GM18505 (cell line): Measurements from ENCODE around the gene HDDC3.

Experiments
- ATAC-seq: cut with Tn5 transposase; IDR thresholded peaks from one replicate; pipeline ENCODE4 v1.9.1; 2021; ENCODE audit not compliant: unreplicated experiment
- POLR2A ChIP-seq: IDR thresholded peaks from 4 replicates; pipeline ENCODE4 v1.6.1; 2011; ENCODE audit warnings: borderline replicate concordance; ENCODE audit not compliant: insufficient read depth, insufficient read length; ENCODE audit errors: extremely low read depth

Gene HDDC3

DNA sequence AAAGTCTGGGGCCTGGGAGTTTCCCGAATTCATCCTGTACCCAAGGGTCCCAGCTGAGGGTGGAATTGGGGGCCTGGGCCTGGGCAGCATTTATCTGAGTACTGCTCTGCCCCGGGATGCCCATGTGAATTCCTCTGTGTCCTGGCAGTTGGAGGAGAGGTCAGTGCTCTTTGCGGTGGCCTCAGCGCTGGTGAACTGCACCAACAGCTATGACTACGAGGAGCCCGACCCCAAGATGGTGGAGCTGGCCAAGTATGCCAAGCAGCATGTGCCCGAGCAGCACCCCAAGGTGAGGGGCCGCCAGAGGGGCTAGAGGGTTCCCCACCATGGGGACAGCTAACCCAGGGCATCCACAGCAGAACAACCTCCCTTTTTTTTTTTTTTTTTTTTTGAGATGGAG is 16.2 kb upstream of the HDDC3 start:
- no peak for ATAC-seq
- no peak for TF ChIP-seq POLR2A

DNA sequence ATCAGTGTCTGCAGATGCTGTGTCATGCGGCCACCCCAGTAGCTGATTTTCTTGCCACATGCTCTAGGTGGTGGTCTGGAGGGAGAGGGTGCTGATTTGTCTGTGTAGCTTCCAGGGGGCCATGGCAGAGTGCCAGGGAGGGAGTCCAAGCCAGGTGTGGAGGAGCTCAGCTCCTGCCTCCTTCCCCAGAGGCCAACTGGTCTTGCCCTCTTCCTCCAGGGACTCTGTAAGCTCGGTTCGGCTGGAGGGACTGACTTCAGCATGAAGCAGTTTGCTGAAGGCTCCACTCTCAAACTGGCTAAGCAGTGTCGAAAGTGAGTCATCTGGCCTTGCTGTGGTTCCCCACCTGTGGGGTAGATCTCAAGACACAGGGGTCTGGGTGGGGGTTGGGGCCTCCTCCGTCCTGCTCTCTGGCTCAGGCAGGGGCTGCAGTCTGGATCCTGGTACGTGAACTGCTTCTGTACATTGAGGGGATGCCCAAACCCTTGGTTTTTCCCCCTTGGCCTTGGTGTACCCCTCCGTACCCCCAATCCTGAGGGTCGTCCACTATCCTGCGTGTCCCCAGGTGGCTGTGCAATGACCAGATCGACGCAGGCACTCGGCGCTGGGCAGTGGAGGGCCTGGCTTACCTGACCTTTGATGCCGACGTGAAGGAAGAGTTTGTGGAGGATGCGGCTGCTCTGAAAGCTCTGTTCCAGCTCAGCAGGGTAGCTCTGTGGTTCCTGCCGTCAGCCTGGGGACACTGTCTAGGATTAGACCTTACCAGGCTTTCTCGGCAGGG is 15.4 kb upstream of the HDDC3 start:
- TF ChIP-seq POLR2A, result no peak
- no peak for ATAC-seq

DNA sequence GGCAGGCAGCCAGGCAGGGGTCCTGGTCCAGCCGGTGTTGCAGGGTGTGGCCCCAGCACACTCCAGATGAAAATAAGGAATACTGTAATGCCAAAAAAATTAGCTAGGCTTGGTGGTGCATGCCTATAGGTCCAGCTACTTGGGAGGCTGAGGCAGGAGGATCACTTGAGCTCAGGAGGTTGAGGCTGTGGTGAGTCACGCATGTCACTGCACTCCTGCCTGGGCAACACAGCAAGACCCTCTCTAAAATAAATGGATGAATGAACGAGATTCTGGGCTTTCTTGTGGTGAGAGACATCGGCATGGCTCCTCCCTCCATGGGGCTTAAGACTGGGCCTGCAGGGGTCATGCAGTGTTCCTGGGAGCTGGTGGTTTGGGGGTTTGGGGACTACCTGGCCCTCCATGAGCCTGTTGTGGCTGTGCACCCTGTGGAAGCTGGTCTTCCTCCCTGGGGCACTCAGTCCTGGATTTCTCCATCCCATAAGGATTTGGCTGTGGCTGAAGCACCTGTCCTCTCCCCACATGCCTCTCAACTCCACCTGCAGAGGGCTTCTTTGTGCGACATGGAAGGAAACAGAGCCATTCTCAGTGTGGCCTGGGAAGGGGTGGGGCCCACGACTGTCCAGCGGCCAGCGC is 14.7 kb upstream of the HDDC3 start:
- no peak for TF ChIP-seq POLR2A

DNA sequence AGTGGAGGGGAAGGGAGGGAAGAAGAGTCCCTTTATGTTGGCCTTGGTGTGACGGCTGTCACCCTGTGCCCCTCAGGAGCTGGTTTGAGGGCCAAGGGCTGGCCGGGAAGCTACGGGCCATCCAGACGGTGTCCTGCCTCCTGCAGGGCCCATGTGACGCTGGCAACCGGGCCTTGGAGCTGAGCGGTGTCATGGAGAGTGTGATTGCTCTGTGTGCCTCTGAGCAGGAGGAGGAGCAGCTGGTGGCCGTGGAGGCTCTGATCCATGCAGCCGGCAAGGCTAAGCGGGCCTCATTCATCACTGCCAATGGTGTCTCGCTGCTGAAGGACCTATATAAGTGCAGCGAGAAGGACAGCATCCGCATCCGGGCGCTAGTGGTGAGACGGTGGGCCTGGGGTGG is 14.2 kb upstream of the HDDC3 start:
- no peak for ATAC-seq
- TF ChIP-seq POLR2A, result no peak

More for the DNA sequence above, 14.7 kb upstream of the HDDC3 start:
- no peak for ATAC-seq

DNA sequence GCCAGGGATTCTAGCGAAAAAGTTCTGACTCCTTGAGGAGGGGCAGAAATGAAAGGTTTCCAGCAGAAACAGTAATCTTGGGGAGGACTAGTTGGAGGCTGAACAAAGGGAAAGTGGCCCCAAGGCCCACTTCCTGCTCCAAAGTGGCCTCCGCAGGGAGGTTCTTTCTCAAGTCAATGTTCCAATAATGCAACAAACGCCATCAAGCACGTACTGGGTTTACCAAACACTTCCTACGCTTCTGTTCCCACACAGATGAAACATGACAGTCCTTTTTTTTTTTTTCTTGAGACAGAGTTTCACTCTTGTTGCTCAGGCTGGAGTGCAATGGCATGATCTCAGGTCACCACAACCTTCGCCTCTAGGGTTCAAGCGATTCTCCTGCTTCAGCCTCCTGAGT is 12.7 kb upstream of the HDDC3 start:
- no peak for ATAC-seq
- TF ChIP-seq POLR2A, result no peak

DNA sequence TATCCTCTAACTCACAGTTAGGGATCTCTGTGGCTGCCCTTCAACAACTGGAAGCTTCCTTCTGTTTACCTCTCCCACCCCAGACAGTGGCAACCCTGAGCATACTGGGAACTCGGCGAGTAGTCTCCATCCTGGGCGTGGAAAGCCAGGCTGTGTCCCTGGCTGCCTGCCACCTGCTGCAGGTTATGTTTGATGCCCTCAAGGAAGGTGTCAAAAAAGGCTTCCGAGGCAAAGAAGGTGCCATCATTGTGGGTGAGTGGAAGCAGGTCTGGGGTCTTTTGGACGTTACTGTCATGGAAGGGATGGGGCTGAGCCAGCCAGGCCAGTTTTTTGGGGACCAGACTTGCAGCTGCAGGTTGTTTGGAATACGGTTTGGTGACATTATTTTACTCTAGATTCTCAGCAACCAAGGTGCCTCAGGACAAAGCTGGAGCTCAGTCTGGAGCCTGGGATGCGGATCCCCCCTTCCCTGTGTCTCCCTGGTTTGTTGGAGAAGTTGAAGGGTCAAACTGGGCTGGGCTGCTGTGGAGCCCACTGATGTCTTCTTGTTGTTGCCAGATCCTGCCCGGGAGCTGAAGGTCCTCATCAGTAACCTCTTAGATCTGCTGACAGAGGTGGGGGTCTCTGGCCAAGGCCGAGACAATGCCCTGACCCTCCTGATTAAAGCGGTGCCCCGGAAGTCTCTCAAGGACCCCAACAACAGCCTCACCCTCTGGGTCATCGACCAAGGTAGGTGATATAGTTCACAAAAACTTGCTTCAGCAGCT is 10.2 kb upstream of the HDDC3 start:
- ATAC-seq, result no peak
- TF ChIP-seq POLR2A, result no peak

DNA sequence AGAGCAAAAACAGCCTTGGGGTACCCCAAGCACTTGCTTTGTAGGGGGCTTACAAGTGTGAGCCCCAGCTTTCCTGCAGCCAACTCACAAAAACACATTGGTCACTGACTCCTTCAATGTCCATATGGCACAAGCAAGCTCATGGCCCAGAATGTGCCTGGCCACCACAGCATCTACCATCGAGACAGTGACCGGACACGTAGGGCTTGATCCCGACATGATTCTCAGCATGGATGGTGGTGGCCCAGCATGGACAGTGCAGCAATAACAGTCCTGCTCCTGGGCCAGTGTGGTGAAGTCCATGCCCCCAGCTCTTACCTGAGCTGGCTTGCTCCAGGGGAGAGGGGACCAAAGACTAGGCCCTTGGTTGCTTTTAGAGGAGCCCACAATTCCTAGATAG is 8.7 kb upstream of the HDDC3 start:
- no peak for TF ChIP-seq POLR2A
- ATAC-seq, result no peak

DNA sequence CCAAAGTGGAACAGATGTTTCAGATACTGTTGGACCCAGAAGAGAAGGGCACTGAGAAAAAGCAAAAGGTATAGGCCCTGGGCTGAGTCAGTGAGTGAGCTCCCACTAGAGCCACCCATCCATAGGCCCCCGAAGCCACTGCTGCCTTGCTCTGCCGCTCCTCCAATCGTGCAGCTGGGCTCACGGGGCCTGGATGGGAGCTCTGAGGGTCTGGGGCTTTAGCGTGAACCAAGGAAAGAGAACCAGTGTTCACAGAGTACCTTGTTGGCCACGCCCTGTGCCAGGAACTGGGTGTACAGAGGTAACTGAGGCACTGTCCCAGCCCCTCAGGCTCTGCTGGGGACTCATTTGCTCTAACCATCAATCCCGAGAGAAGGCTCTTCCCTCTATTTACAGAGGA is 7.4 kb upstream of the HDDC3 start:
- ATAC-seq, result no peak
- no peak for TF ChIP-seq POLR2A

DNA sequence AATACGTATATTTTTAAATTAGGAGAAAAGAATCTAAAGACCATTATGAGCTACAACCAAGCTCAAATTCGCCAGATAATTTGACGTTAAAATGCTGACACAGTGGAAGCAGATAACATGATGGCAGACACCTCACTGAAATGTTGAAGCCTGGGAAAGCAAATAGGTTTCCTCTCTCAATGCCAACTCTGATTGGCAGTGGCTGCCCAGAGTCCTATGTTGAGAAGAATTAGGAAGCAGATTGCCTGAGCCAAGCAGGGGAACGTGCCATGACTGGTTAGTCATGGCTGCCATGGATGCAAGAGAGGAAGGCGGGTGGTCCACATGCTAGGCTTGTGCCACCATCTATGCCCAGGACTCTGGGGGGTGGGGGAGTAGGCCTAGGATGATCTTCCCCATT is 5.9 kb upstream of the HDDC3 start:
- no peak for ATAC-seq
- TF ChIP-seq POLR2A, result no peak

DNA sequence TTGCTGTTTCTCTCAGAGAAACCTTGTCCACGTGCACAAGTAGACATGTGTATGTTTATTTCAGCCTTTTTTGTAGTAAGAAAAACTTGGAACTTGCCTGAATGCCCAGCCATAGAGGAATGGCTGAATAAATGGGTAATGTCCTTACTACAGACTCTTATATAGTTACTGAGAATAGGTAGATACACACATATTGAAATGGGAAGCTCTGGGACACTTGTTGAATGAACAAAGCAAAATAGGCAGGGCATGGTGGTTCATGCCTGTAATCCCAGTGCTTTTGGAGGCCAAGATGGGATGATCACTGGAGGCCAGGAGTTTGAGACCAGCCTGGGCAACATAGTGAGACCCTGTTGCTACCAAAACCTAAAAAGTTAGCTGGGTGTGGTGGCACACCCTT is 4.5 kb upstream of the HDDC3 start:
- no peak for ATAC-seq
- no peak for TF ChIP-seq POLR2A

DNA sequence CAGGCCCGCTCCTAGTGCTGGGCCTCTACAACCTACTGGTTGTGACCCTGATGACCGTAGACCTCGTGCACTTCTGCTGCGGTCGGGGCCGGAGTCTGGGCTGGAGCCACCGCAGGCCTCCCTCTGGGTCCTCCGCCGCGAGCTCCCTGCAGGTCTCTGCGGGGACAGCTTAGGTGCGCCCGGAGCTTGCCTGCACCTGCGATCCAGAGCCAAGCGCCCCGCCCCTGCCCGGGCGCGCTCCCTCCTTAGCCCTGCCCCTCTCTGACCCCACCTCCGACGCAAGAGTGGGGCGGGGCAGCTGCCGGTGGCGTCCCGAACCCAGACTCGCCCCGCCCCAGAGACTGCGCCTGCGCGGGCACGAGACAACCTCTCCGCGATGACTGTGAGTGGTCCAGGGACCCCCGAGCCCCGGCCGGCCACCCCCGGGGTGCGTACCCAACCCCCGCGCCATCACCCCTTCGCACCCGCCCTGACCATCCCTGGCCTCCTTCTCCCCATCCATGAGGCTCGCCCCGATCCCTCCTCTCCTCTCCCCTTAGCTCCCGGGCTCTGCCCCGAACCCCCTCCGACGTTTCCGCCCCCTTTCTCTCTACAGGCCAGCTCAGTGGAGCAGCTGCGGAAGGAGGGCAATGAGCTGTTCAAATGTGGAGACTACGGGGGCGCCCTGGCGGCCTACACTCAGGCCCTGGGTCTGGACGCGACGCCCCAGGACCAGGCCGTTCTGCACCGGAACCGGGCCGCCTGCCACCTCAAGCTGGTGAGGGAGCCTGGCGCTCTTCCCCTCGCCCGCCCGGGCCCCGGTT is 2.8 kb upstream of the HDDC3 start, which contains the start of gene UNC45A:
Gene UNC45A (plus strand): TSS at position 337 of the 803 bp plus-strand sequence. CDS start 40 bp downstream, at position 377.
- TF ChIP-seq POLR2A, result peak; percentile 62
- ATAC-seq, result peak; percentile 63

DNA sequence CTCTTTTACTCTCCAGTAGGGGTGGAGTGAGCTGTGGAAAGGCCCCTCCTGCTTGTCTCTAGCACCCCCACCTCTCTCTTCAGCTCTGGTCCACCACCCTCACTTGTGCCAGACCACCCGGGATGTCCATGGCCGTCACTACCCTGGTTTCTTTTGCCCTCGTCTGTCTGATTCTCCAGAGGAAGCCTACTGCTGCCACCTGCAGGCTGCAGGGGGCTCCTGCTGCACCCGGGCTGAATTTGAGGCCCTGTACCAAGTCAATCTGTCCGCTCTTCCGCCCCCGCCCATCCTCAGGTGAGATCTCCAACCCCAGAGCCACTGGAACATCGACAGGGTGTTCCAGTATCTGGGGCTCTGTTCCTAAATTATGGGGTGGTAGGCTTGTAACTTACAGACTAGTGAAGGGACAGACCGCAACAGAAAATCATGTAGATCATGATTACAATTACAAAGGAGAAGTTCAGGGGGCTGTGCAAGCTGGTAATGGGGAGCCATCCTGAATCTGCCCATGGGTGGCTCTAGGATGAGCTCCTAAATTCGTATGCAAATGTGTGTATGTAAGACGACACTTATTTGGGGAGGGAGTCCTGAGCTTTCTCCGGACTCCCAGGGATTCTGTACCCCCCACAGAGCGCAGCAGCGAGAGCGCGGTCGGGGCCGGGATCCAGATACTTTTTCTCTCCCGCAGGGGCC is 2.1 kb upstream of the HDDC3 start:
- ATAC-seq, result peak; percentile 29
- TF ChIP-seq POLR2A, result no peak

DNA sequence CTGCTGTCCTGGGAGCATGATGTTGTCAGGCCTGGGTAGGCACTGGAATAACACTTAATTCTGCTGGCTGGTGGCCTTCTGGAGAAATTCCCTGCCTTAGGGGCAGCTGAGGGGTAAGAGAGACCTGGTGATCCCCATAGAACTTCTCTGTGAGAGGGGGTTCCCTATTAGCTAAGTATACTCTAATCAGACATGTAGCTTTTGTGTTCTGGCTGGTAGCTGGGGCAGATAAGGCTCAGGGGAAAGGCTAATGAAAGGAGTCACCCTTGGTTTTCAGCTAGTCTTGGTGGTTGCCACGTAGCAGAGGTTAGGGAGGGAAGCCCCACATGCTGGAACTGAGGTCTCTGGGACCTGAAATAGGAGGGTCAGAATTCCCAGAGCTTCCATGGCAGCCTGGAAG is 952 bp upstream of the HDDC3 start:
- TF ChIP-seq POLR2A, result no peak
- no peak for ATAC-seq

DNA sequence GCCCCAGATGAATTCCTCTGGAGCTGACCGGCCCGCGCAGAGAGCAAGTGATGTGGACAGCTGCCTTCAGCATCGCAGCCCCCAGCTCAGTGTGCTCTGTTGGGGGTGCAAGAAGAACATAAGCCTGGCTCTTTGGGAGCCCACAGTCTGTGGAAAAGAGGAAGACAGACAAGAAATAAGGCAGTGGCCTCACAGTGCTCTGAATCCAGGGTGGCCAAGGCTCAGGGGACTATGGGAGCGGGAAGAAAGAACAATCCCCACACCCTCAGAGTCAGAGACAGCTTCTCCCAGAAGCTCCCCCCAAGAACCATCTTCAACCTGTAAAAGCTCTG is 277 bp upstream of the HDDC3 start:
- no peak for ATAC-seq

DNA sequence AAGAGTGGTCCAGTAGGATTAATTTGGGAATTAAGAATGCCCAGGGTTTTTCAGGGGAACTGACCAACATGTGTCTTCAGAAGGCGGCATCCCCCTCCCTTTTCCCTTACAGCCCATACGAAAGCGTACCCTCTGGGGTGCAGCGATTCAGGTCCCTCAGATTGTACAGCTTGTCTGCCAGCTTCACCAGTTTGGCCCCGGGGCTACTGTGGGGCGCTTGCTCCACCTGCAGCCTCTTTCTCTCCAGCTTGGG is 848 bp downstream of the HDDC3 start:
- no peak for ATAC-seq
- TF ChIP-seq POLR2A, result no peak

More for the DNA sequence above, 277 bp upstream of the HDDC3 start:
- no peak for TF ChIP-seq POLR2A
